ENCODE data around the gene NEK10.
A peak's percentile ranks its signal among the peaks of the same experiment; 100 is the strongest.

NEK10 gene

GRCh38 chr3:27165321-27165721 lies 203.9 kb downstream of the NEK10 start:
- no peak for DNase-seq

DNA sequence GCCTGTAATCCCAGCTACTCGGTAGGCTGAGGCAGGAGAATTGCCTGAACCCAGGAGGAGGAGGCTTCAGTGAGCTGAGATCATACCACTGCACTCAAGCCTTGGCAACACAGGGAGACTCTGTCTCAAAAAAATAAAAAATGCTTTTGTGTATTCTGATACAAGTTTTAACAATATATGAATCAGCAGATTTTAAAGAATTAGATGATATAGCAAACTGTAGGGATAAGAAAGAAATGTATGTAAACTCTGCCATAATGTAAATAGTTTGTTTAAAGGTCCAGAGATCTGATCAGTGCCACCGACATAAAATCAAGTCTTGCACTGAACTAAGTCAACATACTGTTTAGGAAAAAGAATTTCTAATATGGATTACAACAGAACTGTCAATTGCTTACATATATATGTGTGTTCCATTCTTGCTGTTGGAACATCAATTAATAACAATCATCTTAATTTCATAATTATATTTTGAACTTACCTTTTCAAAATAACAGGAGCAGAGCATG lies 208.3 kb downstream of the NEK10 start:
- no peak for DNase-seq

DNA sequence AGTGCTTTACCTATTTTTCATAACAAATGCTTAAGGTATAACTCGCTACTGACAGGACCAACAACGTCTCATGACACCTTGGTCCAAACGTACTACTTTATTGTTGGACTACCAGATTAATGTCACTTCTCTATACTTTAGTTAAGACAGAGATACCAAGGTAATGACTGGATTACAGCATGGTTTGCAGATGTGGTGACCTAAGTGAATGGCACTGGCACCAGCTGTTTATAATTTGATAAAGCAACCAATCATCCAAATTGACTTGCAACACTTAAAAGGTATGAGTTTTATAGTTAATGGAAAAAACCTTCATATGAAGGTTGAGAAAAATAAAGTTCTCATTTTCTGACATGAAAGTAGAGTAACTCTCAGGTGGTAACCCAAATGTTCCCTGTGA lies 209.0 kb downstream of the NEK10 start:
- no peak for DNase-seq

DNA sequence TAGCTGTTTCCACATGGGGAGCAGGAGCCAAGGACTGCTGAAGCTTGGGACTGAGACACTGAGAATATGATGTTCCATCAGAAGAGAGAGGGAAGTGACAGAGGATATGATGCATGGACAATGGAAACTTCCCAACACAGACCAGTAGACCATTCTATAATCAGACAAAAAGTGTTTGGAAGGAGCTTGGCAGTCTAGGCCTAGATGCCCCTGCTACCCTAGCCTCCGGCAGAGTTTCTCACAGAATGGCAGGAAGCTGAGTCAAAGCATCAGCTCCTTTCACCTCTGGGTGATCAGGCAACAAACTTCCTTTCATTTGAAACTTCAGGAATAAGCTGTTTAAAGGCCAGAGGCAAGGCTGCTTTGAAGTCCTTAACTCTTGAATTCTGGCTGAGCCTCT lies 222.0 kb downstream of the NEK10 start:
- no peak for DNase-seq

DNA sequence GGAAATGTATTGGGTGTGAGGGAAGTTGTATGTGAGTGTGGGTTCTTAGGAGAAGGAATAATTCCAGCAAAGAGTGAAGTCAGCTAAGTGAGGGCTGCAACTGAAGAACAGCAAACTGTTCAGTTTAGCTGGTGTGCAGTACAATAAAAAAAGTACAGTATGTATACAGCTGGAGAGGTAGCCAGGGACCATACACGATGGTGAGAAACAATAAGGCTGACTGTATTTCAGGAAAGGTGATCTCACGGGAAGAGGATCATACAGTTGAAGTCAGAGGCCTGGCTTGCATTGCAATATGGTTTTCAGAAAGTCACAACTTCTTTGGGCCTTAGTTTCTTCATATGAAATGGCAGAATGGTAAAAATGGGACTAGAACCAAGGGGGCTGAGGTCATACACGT lies 222.4 kb downstream of the NEK10 start:
- DNase-seq, result no peak

DNA sequence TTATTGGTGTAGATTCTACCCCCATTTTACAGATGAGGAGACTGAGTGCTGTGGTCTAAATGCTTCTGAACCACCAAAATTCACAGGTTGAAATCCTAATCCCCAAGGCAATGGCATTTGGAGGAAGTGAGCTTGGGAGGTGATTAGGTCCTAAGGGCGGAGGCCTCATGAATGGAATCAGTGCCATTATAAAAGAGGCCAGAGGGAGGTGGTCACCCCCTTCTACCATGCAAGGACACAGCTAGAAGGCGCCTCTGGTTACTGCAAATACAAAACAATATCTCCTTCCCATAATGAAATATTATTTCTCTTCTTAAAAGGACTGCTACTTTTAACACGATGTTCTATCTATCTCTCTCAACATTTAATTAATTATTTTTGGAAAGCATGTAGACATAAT lies 223.5 kb downstream of the NEK10 start:
- DNase-seq, result no peak

DNA sequence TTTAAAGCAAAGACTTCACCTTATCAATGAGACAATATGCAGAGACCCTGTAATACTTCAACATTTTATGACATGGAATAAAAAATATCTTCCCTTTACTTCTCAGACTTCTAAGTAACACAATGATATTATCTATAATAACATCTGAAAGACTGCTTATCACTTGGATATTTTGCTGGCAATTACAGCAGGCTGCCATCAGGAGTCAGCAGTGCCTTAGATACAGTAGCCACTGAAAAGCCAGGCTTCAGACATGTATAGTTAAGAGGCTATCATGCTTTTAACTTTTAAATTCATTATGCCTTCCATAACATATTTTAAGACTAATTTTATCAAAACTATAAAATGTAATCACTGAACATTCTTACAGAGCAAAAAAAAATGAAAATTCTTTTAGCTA lies 227.5 kb downstream of the NEK10 start:
- no peak for DNase-seq

DNA sequence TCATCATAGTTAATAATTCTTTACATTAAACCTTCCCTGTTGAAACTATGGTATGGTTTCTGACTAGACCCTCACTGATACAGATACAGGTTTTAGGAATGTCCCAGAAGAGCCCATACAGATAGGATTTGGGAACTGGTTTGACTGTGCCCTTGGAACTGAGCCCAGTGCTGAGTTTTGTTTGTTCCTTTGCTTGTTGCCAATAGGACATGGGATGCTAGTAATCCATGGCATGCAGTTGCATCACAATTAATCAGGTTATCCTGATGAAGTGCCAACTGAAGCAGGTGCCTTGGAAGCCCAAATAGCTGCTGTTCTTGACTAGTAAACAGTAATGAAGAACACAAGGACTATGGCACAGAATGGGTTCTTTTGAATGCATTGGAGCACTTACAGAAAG lies 230.6 kb downstream of the NEK10 start:
- no peak for DNase-seq

GRCh38 chr3:27138005-27138404 lies 231.2 kb downstream of the NEK10 start:
- DNase-seq, result no peak

- peak; percentile 36 for DNase-seq
Observed at GRCh38 chr3:27134171-27134796, 234.9 kb downstream of the NEK10 start.

DNA sequence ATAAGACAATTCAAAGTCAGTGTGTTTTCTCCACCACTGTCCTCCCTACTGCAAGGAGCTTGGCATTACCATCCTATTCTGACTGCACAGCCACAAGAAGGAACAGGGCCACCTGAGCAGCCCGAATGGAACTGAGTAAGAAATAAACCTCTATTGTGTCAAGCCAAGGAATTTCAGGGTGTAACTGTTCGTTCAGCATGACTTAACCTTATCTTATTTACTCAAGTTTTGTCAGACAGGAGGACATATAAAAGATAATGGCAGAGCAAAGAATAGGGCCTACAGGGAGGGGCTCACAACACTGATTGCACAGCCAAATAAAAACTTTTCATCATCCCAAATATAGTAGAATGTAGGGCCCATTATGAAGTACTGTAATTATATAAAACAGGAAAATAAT lies 236.1 kb downstream of the NEK10 start:
- DNase-seq, result no peak

DNA sequence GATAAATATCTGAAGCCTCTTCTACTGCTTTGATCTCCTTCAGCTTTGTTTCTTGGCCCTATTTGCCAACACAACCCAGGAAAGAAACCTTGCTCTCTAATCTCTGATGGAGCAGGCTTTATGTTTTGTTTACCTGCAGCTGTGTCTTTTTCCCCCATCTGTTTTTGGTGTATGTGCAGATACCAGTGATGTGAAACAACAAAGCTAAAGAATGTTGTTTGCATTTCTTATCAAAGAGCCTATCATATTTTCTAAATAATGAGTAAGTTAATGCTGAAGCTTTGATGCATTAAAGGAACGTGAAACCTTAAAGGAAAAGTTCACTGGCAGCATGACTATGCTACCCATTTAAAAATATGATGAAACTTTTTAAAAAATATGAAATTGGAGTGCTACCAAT lies 238.4 kb downstream of the NEK10 start:
- DNase-seq, result no peak

DNA sequence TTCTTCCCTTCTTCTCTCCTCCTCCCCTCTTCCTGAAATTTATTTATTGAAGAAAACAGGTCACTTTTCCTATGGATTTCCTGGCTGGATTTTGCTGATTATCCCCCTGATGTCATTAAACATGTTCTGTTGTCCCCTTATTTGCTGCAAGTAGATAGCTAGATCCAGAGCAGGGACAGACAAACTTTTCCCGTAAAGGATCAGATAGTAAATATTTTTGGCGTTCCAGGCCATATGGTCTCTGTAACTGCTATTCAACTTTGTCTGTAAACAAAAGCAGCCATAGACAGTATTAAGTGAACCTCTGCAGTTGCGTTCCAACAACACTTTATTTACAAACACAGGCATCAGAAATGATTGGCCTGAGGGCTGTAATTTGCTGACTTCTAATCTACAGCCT lies 241.3 kb downstream of the NEK10 start:
- DNase-seq, result no peak

DNA sequence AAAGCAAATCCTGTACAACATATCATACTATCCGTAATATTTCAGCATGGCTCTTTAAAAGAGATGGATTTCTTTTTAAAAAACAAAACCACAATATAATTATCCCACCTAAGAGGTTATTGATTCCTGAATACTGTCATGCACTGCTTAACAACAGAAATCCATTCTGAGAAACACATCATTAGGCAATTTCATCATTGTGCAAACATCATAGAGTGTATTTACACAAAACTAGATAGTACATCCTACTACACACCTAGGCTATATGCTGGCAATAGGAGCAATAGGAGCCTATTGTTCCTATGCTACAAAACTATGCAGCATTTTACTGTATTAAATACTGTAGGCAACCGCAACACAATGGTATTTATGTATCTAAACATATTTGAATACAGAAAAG lies 242.0 kb downstream of the NEK10 start:
- peak; percentile 84 for DNase-seq

DNA sequence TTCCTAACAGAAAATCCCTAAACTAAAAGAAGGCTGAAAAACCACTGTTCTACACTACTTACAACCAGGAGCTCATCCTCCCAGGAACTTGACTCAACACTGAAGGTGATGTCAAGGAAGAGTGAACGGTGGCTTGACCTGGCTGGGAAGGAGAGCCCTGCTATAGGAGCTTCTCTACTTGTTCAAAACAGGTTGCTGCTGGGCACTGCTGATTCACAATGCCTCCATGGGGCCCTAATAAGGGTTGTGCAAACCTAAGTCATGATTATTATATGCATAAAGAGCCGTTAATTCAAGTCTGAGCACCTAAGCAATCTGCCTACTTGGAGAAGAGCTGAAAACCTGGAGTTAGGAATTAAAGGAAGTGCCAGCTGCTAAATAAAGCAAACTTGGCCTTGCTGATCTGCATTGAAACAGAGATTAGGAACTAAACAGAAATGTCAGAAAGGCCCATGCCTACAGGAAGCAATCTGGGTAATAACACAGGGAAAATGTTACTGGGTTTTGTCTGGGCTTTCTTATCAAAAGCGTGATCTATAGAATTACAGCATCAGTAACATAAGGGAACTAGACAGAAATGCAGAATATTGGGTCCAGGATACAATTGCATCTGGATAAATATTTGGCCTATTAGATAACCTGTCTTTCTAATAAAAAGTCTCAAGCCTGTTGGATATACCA lies 243.2 kb downstream of the NEK10 start:
- no peak for DNase-seq

DNA sequence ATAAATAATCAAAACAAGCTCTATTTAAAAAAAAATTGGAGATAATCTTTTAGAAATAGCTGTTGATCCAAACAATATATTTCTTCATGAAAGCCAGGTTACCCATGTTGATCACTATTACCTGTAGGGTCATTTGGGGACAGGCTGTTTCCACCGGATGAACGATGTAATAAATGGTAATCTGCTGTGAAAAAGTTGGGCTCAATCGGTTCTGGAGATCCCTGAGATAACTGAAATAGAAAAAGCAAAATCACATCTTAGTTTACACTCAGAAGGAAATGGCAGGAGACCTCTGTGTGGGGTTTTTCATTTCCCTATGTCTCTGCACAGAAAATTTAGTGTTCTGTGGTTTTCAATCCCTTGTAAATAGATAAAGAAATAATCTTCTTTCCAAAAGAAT lies 249.5 kb downstream of the NEK10 start:
- no peak for DNase-seq

DNA sequence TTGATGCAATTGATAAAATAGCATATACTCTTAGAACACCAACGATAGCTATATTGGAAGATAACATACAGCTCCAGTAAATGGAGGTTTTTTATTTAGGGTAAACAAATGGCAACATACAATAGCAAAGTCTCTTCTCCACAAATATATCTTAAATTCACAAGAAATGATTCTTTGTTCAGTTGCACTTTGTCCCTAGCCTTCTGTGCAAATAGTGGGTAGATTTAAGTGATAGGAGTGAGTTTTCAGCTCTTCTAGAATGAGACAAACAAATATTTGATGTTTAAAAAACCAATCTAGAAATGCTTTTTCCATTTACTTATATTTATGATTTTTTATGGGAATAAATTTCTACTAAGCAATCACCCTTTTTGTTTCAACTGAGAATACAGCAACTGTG lies 253.8 kb downstream of the NEK10 start:
- no peak for DNase-seq

GRCh38 chr3:27114684-27115083 lies 254.5 kb downstream of the NEK10 start:
- no peak for DNase-seq

DNA sequence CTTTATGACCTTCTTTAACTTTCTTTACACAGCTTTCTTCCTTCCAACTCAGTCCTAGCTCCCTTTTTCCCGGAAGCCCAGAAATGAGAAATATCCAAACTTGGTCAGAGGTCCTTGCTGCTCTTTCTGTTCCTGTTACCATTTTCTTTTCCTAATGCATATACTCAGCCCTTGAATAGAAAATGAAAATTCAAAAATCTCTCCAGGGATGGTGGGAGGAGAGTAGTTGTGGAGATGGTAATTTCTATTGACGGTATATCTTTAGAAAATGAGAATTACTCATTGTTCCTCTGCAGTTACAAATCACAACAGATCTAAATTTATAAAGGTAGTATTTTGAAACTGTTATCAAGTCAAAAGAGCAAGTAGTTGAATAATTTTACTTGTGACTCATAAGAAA lies 255.1 kb downstream of the NEK10 start:
- DNase-seq, result no peak

DNA sequence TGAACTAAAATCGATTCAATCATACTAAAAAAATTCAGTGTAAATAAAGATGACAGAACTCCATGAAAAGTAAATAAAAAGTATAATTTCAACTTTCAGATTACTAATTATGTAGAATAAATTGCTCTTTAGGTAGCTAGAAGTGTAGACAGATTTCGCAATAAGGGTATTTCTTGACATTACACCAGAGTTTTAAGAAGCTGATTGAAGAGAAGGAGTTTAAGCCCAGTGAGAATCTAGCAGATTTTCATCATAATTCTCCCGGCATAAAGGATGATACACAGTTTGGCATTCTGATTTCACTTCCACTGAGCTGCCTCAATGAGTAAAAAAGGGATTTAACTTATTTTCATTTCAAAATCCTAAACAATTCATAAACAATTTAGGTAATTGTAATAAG lies 259.2 kb downstream of the NEK10 start:
- no peak for DNase-seq

DNA sequence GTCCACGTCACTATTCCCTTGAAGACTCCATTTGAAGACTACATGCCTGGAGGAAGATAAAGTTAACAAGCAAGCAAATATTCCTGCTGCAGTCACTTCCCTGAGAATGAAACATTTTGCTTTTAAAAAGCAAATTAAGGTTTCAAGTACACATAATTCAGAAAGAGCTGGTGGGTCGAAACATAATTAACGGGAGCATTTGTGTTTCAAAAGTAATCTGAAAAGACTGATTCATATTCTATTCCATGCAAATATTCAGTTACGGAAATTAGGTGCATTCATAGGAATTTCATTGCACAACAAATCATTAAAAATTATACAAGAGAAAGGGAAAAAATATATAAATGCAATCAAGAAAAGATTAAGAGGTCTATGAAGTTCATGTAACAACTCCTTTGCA lies 260.9 kb downstream of the NEK10 start:
- no peak for DNase-seq

DNA sequence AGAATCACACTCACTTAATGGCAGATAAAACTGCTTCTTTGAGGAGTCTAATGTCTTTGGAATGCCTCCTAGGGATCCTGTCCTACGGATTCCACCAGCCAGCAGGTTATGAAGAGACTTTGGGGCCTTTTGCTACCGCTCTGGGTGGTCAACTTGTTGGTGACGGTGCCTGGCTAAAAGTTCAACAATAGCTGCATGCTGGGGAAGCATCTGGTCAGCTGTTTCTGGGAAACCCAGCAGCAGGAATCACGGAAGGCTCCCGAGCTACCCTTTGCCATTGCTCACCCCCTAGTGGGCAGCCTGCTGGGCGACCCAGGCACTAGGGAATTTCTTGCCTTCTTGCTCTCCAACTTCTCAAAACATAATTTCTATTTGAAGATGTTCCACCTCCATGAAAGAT lies 263.3 kb downstream of the NEK10 start:
- no peak for DNase-seq

DNA sequence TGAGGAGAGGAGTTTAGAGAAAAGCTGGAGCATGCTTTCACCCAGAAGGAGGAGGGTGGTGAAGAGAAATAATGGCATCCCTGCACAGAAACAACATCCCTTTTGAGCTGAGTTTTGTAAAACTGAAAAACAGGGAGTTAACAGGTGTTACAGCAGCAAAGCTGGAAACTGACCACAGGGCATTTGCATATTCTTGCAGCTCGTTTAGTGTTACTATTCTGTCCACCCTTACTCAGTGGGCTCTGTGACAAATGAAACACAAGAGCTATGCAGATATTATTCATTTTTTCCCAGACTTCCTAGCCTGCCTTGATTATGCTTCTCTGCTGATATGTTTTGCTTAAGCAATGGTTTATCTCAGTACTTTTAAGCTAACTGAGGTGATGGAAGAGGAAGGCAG lies 272.0 kb downstream of the NEK10 start:
- no peak for DNase-seq

GRCh38 chr3:27095553-27096222 lies 273.5 kb downstream of the NEK10 start:
- no peak for DNase-seq

Measured in NCI-H2029 (cell line).